ENCODE results near the gene AKAP6.
A peak's percentile ranks its signal among the peaks of the same experiment; 100 is the strongest.
"Not testable (repeated sequence)": the region's sequence is repeated elsewhere in the genome, so short reads cannot be mapped to it uniquely, and the experiment has no call there.

AKAP6 gene

DNA sequence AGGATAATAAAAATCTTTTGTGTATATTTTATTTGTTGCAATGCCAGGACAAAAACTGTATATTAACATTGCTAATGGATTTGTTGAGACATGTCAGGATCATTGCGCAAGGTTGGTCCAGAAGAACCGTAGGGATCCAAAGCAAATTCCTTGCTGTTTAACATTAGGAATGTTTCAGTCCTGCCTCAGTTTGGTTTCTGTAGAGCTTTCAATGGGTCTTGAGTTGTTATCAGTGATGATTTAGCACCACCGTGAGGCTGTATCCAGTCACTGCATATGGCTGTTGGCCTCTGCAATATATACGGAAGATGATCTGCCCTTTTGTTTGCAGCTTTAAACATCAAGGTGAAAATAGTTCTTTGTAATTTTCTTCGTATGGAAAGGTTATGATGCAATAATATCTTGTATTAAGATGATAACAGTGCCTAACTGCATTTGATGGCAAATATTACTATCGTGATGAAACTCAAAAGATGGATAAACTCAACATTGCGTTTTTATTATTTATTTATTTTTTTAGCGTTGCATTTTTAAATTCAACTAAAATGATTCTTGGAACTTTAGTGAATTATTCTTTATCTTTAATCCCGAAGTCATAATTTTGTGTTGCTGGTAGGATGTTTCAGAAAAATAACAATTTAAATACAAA lies 231.2 kb downstream of the AKAP6 start:
- no peak overlapping the region for H3K4me3 ChIP-seq
- no peak overlapping the region for H3K27ac ChIP-seq

DNA sequence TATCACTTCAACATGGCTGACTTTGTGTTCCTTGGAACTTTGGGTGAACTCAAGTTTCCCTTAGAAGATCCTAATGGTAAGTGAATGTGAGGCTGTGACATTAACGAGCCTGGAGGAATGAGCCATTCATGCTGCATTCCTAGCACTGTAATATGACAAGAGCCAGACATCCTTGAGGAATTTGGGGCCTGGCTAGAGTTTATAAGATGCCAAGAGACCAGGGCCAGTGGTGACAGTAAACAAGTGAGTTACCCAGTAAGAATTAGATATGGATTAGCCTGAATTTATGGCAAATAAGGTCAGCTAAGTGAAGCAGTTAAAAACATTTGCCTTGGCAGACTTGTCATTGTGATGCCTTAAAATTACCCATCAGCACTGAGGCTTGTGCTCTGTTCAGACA lies 232.4 kb downstream of the AKAP6 start:
- no peak overlapping the region for H3K27ac ChIP-seq
- H3K4me3 ChIP-seq: no peak overlapping the region

DNA sequence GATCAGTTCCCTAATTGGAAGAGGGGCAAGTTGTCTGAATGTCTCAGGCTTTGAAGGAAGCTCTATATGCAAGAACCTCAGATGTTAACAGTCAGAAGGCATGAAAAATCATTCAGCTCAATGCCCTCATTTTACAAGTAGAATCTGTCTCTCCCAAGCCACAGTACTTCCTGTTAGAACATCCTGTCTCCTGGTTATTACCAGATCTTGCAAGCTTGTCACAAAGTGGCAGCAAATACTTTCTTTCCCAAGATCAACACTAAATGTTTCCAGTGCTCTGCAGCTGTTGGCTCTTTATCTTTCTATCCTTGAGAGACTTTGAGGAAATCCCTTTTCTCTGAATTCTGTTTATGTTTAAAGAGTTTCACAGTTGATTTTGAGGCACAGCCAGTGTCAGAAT lies 235.5 kb downstream of the AKAP6 start:
- no peak overlapping the region for H3K27ac ChIP-seq
- H3K4me3 ChIP-seq: no peak overlapping the region

DNA sequence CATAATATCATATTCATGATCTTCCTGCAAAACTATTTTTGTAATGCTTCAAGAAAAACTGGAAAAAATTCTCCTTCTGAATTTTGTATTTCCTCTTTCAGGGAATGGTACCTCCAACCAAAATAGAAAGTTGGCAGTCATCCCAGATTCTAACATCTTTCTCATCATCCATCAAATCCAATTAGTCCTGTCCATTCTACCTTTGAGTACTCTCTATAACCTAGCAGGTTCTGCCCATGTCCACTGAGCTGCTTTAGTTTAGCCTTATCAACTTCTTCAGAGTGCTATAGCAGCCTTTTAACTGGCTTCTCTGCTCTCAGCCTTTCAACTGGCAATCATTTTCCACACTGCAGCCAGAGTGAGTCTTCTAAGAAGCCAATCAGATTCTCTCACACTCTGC lies 236.2 kb downstream of the AKAP6 start:
- no peak overlapping the region for H3K27ac ChIP-seq
- no peak overlapping the region for H3K4me3 ChIP-seq

DNA sequence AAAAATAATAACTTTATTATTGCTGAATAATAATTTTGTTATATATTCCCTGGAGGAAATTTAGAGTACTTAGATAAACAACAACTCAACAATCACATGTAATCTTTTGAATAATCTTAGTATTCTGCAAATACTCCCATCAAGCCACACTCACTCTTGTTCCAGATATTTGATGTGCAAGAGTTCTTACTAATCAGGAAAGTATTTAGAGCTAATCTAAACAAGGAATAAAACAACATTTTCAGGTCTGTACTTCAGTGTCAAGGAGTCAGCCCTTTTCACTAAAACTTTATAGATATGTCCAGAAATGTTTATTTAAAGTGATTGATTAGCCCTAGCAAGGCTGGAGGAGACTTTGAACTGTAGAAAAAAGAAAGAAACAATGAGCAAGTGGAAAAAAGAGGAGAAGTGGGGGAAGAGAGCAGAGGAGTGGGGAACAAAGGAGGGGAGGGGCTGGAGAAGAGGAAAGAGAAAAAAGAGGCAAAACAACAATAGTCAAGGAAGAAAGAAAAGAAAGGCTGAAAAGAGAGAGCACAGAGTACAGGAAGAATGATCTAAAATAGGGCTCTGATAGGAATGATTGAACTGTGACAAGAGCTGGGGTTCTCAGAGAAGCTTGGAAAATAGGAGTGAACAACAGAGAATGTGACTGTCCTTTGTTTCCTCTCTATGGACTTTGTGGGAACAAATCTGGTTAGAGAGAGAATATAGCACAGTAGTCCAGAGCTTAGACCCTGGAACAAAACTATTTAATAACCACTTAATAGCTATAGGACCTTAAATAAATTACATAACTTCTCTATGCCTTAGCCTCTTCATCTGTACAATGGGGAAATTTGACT lies 238.7 kb downstream of the AKAP6 start:
- Histone ChIP-seq H3K27ac (no peak overlapping the region), H3K4me3 (no peak overlapping the region)

DNA sequence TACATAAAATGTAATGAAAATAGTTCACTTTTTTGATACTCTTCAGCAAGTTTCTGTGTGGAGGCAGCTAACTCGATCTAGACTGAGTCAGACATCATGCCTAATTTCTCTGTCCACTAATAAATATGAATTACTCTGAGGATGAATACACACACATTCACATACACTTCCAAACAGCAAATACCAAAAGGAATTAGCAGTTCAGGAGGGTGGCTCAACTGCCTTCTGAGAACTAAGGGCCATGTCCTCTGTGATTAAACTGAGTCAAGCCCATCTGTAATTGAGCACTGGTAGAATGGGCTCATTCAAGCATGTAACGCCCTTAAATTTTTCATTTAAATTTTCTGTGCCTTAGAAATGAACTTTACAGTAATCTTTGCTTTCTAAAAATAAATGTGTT lies 242.5 kb downstream of the AKAP6 start:
- H3K4me3 ChIP-seq: no peak overlapping the region

DNA sequence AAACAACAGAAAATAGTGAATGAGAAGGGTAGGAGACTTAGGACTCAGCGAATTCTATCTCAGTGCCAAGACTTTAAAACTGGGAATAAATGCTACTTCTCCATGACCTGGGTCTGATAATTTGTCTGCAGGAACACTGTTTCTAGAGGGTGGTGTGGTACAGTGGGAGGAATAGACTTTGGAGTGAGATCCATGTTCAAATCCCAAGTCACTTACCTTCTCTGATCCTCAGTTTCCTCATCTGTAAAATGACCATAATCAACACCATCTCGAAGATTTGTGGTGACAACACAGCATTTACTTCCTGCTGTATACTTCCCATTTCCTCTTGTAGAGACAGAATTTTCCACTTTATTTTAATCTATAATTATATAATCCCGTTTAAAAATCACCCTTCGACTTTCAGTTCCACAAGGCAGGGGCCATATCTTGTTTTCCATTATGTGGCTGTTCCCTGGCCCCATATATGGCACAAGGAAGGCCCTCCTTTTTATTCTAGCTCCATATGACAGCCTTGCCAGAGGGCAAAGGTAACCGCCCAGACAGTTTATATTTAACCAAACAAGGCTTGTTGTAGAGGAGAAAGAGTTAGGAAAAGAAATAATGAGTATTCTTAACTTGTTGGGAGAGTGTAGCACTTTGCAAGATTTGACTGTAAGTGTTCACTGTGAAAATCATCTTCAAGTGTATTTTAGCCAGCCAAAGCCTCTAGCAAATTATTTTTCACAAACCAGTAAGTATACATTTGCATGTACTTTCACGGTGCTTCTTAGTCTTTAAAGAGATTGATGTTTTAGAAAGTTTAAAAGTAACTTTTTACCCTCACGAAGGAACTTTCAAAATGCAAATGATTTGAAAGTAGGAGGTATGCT lies 243.1 kb downstream of the AKAP6 start:
- H3K4me3 ChIP-seq: no peak overlapping the region
- H3K27ac ChIP-seq: no peak overlapping the region

More for the DNA sequence above, 242.5 kb downstream of the AKAP6 start:
- no peak overlapping the region for H3K27ac ChIP-seq

DNA sequence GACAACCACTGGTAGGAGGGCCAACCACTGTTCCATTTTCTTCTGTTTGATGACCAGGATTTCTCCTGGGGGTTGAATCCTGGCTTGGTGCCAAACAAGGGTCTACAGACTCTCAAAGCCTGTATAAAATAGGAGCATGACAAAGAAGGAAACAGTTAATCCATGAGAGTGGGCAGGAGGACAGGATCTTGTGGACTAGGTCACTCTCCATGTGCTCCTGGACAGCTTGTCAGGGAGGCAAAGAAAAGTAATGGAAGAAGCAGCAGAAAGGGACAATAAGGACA lies 243.7 kb downstream of the AKAP6 start:
- H3K4me3 ChIP-seq: no peak overlapping the region
- H3K27ac ChIP-seq: no peak overlapping the region

DNA sequence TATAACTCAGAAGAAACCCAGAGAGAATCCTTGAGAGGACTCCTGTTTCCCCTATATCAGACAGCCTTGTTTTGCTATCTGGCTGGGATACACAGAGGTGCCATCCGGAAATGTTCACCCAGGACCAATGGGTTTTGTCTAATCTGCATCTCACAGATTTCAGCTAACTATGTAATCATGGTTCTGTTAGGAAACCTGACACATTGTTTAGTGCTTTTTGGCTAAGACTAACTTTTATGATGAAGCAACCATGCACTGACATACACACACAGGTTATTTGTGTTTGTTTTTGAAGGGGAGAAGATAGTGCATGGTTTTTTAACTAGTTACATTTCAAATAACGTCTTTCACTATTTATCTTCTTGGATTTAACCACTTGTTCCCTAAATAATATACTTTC lies 245.2 kb downstream of the AKAP6 start:
- no peak overlapping the region for H3K27ac ChIP-seq
- H3K4me3 ChIP-seq: no peak overlapping the region

DNA sequence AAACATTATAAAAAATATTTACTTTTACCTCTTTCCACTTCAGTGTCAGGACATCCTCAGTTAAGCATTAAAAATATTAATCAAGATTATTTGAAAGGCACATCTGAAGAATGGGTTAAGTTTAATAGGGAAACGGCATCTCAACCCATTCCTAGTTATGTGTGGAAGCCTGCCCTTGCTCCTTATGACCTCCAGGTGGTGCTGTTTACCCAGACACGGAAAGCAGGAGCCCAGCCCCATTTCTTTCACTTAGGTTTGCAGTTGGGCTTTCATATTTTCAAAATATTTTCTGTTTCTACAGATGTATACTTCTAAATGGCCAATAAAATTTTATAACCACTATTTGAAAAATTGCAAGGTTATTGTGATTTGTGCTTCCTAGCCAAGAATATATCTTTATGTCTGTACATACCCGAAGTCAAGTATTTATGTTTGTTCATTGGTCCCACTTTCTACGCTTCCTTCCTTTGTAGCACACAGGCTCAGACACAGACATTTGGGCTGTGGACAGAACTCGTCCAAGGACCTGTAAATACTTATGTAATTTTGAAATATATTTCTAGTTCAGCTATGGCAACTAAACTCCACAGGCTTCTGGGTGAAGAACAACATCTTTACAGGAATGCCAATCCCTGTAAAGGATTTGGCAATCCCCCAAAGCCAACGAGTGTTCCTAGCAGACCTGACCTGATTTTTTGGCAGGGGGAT lies 247.1 kb downstream of the AKAP6 start:
- H3K27ac ChIP-seq: no peak overlapping the region
- no peak overlapping the region for H3K4me3 ChIP-seq

DNA sequence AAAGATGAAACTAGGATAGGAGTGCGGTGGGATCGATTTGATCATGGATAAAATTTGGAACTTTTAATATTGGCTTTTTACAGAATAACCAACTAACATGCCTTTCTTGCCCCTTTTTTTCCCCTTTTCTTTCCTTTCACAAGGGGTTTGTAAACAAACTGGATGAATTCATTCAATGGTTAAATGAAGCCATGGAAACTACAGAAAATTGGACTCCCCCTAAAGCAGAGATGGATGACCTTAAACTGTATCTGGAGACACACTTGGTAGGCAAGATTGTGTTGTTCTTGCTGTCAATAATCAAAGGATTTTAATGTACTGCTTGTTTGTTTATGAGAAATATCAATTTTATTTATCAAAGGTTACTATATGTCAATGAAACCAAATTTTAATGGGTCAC lies 247.9 kb downstream of the AKAP6 start:
- H3K27ac ChIP-seq: no peak overlapping the region
- H3K4me3 ChIP-seq: no peak overlapping the region

DNA sequence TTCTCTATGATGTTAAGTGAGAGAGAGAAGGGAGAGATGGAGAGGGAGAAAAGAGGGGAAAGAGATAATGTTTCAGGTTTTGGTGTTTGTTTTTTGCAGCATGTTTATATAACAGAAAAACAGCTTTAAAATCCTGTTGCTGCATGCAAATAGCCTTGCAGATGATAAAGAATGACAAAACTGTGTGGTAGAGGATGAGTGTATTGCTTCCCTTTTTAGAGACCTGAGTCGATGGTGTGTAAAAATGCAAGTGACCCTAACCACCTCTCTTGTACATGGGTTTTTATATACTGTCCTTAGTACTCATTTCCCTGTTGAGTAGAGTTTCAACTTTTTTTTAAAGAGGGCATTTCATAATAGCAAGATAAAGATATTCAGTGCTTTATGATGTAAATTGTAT lies 249.1 kb downstream of the AKAP6 start:
- Histone ChIP-seq H3K4me3 (no peak overlapping the region), H3K27ac (no peak overlapping the region)

DNA sequence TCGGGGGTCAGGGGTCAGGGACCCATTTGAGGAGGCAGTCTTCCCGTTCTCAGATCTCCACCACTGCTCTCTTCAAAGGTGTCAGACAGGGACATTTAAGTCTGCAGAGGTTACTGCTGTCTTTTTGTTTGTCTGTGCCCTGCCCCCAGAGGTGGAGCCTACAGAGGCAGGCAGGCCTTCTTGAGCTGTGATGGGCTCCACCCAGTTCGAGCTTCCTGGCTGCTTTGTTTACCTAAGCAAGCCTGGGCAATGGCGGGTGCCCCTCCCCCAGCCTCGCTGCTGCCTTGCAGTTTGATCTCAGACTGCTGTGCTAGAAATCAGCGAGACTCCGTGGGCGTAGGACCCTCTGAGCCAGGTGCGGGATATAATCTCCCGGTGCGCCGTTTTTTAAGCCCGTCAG lies 254.3 kb downstream of the AKAP6 start:
- not testable (repeated sequence) for H3K27ac ChIP-seq, H3K4me3 ChIP-seq

DNA sequence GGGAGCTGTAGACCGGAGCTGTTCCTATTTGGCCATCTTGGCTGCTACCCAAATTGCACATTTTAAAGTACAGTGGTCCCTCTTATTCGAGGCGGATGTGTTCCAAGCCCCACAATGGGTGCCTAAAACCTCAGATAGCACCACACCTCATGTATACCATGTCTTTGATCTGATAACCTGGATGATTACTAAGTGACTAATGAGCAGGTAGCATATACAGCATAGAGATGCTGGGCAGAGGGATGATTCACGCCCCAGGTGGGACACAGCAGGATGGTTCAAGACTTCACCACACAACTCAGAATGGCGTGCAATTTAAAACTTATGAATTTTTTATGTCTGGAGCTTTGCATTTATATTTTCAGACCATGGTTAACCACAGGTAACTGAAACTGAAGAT lies 255.0 kb downstream of the AKAP6 start:
- no peak overlapping the region for H3K4me3 ChIP-seq

DNA sequence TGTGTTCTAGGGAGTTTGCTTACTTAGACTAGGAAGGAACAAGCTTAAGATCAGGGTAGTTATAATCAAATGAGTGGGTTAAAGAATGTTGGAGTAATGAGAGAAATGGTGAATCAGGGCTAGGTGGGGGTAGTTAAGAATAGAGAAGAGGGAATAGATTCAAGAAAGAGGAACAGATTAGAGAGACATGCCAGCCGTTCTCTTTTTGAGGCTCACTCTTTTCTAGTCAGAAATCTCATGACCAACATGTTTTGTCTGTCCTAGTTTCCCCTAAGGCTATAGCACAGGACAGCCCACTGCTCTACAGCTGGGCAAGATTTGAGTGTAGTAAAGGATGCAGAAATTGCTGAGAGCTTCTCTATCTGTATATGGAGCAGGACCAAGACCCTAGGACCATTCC lies 258.4 kb downstream of the AKAP6 start:
- H3K27ac ChIP-seq: no peak overlapping the region
- H3K4me3 ChIP-seq: no peak overlapping the region

More for the DNA sequence above, 255.0 kb downstream of the AKAP6 start:
- no peak overlapping the region for H3K27ac ChIP-seq

DNA sequence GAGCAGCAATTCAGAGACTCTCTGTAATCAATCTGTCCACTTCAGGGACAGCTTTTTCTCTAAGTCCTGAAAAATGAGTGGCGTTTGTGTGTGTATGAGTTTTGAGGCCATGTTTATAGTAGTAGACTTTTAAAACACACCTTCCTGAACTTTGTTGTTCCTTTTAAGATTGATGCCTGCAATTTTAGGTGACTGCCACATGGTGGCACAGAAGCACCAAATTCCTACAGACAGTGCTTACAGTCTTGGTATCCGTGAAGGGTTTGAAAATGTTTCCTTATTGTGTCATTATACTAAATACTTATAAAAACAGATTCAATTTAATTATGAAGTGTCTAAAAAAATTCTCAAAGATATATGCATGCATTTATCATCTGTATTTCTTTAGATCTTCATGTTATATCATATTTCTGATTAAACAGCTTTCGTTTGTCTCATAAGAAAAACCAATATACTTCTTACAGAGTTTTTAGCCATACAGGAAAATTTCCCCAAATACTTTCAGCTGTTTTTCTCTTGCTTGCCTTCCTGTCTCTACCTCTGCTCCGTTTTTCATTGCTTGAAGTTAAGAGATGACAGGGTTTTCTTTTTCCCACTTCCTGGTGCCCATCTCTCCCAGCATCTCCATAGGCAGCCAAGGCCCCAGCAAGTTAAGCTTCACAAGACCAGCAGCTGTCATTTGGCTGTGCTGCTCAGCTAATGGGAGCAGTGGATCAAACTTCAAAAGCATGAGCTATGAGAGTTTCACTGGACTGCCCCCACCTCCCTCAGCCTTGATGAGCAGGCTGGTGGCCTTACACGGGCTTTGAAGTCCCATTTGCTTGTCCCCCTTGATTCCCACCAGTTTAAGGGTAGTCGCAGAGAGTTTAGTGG lies 259.6 kb downstream of the AKAP6 start:
- no peak overlapping the region for H3K27ac ChIP-seq
- no peak overlapping the region for H3K4me3 ChIP-seq

DNA sequence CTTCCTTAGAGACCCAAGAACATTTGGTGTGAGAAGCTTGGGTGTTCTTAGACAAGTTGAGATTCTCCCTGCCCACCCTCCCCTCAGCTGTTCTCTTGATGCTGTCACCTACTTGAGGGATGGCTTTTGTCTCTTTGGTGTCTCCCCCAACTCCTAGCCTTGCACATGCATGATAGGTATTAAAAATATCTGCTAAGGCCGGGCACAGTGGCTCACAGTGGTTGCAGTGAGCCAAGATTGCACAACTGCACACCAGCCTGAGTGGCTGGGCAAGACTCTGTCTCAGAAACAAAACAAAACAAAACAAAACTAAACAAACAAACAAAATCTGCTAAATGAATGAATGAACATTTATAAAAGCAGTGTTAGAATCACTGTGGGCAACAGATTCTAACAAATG lies 261.1 kb downstream of the AKAP6 start:
- no peak overlapping the region for H3K4me3 ChIP-seq
- no peak overlapping the region for H3K27ac ChIP-seq

DNA sequence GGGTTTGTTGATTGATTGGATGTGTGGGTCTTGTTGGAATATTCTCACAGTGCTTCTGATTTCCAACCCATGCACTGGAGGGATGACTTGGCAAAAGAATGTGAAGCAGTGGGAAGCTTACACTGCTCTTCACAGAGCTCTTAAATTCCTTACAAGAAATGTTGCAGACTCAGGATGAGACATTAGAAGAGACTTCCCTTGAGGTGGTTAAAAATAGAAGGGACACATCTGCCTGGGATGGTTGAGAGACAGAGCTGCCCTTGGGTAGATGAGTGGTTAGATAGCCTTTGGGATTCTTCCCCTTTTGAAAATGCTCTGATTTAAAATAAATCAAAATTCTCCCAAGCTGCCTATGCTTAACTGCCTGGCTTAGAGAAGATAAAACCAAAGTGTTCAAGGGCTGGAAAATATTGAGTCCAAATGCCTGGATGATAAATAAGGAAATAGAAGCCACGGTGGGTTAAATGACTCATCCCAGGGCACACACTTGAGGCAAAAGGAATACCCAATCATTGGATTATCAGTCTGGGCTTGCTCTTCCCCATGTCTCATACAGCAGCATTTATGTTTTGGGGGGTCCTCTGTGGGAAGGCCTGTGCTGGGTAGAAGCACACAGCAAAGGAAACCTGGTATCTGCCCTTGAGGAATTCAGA lies 264.3 kb downstream of the AKAP6 start:
- H3K4me3 ChIP-seq: no peak overlapping the region
- peak overlapping the region in 8 of 21 experiments; percentile 6 to 68 (median 43) for H3K27ac ChIP-seq

DNA sequence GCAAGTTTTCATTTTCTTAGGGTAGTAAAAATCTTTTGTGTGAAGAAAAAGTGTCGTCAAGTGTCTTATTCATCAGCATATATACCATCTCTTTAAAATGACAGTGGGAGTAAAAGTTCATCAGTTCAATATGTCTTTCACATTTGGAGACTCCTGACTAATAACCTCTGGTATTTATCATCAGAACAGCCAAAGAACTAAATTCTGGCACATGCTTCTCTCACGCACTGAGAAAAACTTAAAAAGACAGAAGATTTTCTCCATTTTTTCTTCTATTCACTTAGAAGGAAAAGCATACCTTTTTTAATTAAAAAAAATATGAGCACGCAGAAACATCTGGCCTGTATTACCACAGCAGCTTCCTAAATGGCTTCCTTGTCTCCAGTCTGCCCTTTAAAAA lies 265.7 kb downstream of the AKAP6 start:
- H3K27ac ChIP-seq: peak overlapping the region in 9 of 21 experiments; percentile 9 to 75 (median 64)

More for the DNA sequence above, 265.7 kb downstream of the AKAP6 start:
- H3K4me3 ChIP-seq: no peak overlapping the region
